ENCODE data around the gene TMEM52. TPM values are rescaled to one million over a fixed set of nuclear protein-coding genes. Genes with fewer than 3 reads are reported as not detected.
A peak's percentile ranks its signal among the peaks of the same experiment; 100 is the strongest.

Gene TMEM52
- total RNA-seq, 5 donors from 2014 or later (not counting 1 experiment from before 2014, with no cell fraction given): 0.28 to 0.93 (median 0.69) TPM; not detected in 2

- ATAC-seq (replicated peaks in 1 of 4) (no peak), DNase-seq (no peak)
- Histone ChIP-seq H3K27ac (ENCODE audit: low read length) (no peak overlapping the region), H3K36me3 (ENCODE audit: control insufficient read depth in 2 of 2, extremely low read depth in 1 of 2, insufficient read depth in 1 of 2, low read length in 1 of 2) (no peaks in the 10 kb centered on the region), H3K4me3 (ENCODE audit: control insufficient read depth in 1 of 2, extremely low read depth in 1 of 2, low read length in 1 of 2) (no peak overlapping the region), H3K27me3 (replicated peaks in 1 of 2; ENCODE audit: control insufficient read depth in 2 of 2, extremely low read depth in 1 of 2, insufficient read depth in 2 of 2, low read length in 1 of 2) (peaks cover 0 to 21% of the 10 kb centered on the region in 2 experiments), H3K4me1 (ENCODE audit: control insufficient read depth in 1 of 2, extremely low read depth in 1 of 2, insufficient read depth in 2 of 2, low read length in 2 of 2) (peaks cover 0 to 6% of the 10 kb centered on the region in 2 experiments), H3K9me3 (no peaks in the 10 kb centered on the region)
- Mint-ChIP-seq H3K4me1 (peaks cover 0 to 5% (median 4%) of the 10 kb centered on the region in 3 donors), H3K27ac (no peak overlapping the region), H3K9me3 (peaks cover 0 to 4% (median 0%) of the 10 kb centered on the region in 3 donors), H3K4me3 (no peak overlapping the region), H3K36me3 (no peaks in the 10 kb centered on the region), H3K27me3 (peaks cover 8 to 13% of the 10 kb centered on the region in 2 donors)
- WGBS (ENCODE audit: insufficient coverage): no CpG with 5 or more reads among the region's 5 CpGs
- CTCF ChIA-PET: no interaction called here
- POLR2A ChIA-PET: no interaction called here
Measured at GRCh38 chr1:1950940-1951339, 31.9 kb upstream of the TMEM52 start.

- Histone ChIP-seq H3K36me3 (ENCODE audit: control insufficient read depth in 2 of 2, extremely low read depth in 1 of 2, insufficient read depth in 1 of 2, low read length in 1 of 2) (no peaks in the 10 kb centered on the region), H3K4me3 (ENCODE audit: control insufficient read depth in 1 of 2, extremely low read depth in 1 of 2, low read length in 1 of 2) (no peak overlapping the region), H3K9me3 (no peaks in the 10 kb centered on the region), H3K27ac (ENCODE audit: low read length) (no peak overlapping the region), H3K4me1 (ENCODE audit: control insufficient read depth in 1 of 2, extremely low read depth in 1 of 2, insufficient read depth in 2 of 2, low read length in 2 of 2) (peaks cover 0 to 6% of the 10 kb centered on the region in 2 experiments), H3K27me3 (replicated peaks in 1 of 2; ENCODE audit: control insufficient read depth in 2 of 2, extremely low read depth in 1 of 2, insufficient read depth in 2 of 2, low read length in 1 of 2) (peaks cover 0 to 27% of the 10 kb centered on the region in 2 experiments)
- H3K4me1 Mint-ChIP-seq: peaks cover 2 to 3% (median 2%) of the 10 kb centered on the region in 3 donors
- no CpG with 5 or more reads among the region's 1 CpG for WGBS (ENCODE audit: insufficient coverage)
- DNase-seq (no peak), ATAC-seq (replicated peaks in 1 of 4) (no peak)
- H3K27ac Mint-ChIP-seq: no peak overlapping the region
- ChIA-PET CTCF (no interaction called here), POLR2A (interaction anchor here in 1 of 2 donors (0.6 kb wide), 1 partner anchor 94 kb away, joined by 3 read pairs; no protein-coding TSS in a partner anchor)
- no peaks in the 10 kb centered on the region for H3K36me3 Mint-ChIP-seq
- peaks cover 0 to 4% (median 0%) of the 10 kb centered on the region in 3 donors for H3K9me3 Mint-ChIP-seq
- peaks cover 8 to 15% of the 10 kb centered on the region in 2 donors for H3K27me3 Mint-ChIP-seq
- H3K4me3 Mint-ChIP-seq: no peak overlapping the region
Measured at GRCh38 chr1:1948783-1949182, 29.7 kb upstream of the TMEM52 start.

GRCh38 chr1:1947493-1947892 is 28.4 kb upstream of the TMEM52 start:
- H3K27ac ChIP-seq (ENCODE audit: low read length): no peak overlapping the region
- peaks cover 2 to 5% (median 4%) of the 10 kb centered on the region in 3 donors for H3K4me1 Mint-ChIP-seq
- H3K9me3 Mint-ChIP-seq: peaks cover 0 to 4% (median 0%) of the 10 kb centered on the region in 3 donors
- WGBS (ENCODE audit: insufficient coverage): 70% methylated on average over 14 of the region's 14 CpGs
- DNase-seq (no peak), ATAC-seq (replicated peaks in 1 of 4) (no peak)
- H3K27ac Mint-ChIP-seq: no peak overlapping the region
- no peak overlapping the region for H3K4me3 ChIP-seq (ENCODE audit: control insufficient read depth in 1 of 2, extremely low read depth in 1 of 2, low read length in 1 of 2)
- ChIA-PET POLR2A (interaction anchor here in 1 of 2 donors (0.6 kb wide), 1 partner anchor 9 kb away, joined by 4 read pairs; no protein-coding TSS in a partner anchor), CTCF (no interaction called here)
- no peak overlapping the region for H3K4me3 Mint-ChIP-seq
- no peaks in the 10 kb centered on the region for H3K9me3 ChIP-seq
- no peaks in the 10 kb centered on the region for H3K36me3 ChIP-seq (ENCODE audit: control insufficient read depth in 2 of 2, extremely low read depth in 1 of 2, insufficient read depth in 1 of 2, low read length in 1 of 2)
- no peaks in the 10 kb centered on the region for H3K36me3 Mint-ChIP-seq
- H3K27me3 Mint-ChIP-seq: peaks cover 8 to 15% of the 10 kb centered on the region in 2 donors
- peaks cover 0 to 37% of the 10 kb centered on the region in 2 experiments for H3K27me3 ChIP-seq (replicated peaks in 1 of 2; ENCODE audit: control insufficient read depth in 2 of 2, extremely low read depth in 1 of 2, insufficient read depth in 2 of 2, low read length in 1 of 2)
- H3K4me1 ChIP-seq (ENCODE audit: control insufficient read depth in 1 of 2, extremely low read depth in 1 of 2, insufficient read depth in 2 of 2, low read length in 2 of 2): peaks cover 0 to 9% of the 10 kb centered on the region in 2 experiments

GRCh38 chr1:1946540-1946939 is 27.5 kb upstream of the TMEM52 start:
- no peaks in the 10 kb centered on the region for H3K36me3 Mint-ChIP-seq
- H3K4me3 Mint-ChIP-seq: no peak overlapping the region
- DNase-seq (no peak), ATAC-seq (replicated peaks in 1 of 4) (no peak)
- H3K27ac ChIP-seq (ENCODE audit: low read length): no peak overlapping the region
- H3K36me3 ChIP-seq (ENCODE audit: control insufficient read depth in 2 of 2, extremely low read depth in 1 of 2, insufficient read depth in 1 of 2, low read length in 1 of 2): no peaks in the 10 kb centered on the region
- peaks cover 8 to 15% of the 10 kb centered on the region in 2 donors for H3K27me3 Mint-ChIP-seq
- POLR2A ChIA-PET: no interaction called here
- peaks cover 0 to 4% (median 0%) of the 10 kb centered on the region in 3 donors for H3K9me3 Mint-ChIP-seq
- CTCF ChIA-PET: no interaction called here
- H3K4me1 ChIP-seq (ENCODE audit: control insufficient read depth in 1 of 2, extremely low read depth in 1 of 2, insufficient read depth in 2 of 2, low read length in 2 of 2): peaks cover 0 to 9% of the 10 kb centered on the region in 2 experiments
- peaks cover 0 to 40% of the 10 kb centered on the region in 2 experiments for H3K27me3 ChIP-seq (replicated peaks in 1 of 2; ENCODE audit: control insufficient read depth in 2 of 2, extremely low read depth in 1 of 2, insufficient read depth in 2 of 2, low read length in 1 of 2)
- no peak overlapping the region for H3K4me3 ChIP-seq (ENCODE audit: control insufficient read depth in 1 of 2, extremely low read depth in 1 of 2, low read length in 1 of 2)
- WGBS (ENCODE audit: insufficient coverage): 89% methylated on average over 10 of the region's 11 CpGs
- H3K27ac Mint-ChIP-seq: no peak overlapping the region
- peaks cover 2 to 5% (median 4%) of the 10 kb centered on the region in 3 donors for H3K4me1 Mint-ChIP-seq
- H3K9me3 ChIP-seq: no peaks in the 10 kb centered on the region

- H3K36me3 Mint-ChIP-seq: no peaks in the 10 kb centered on the region
Measured at GRCh38 chr1:1945782-1946393, 26.8 kb upstream of the TMEM52 start.

GRCh38 chr1:1943834-1944570 is 24.9 kb upstream of the TMEM52 start:
- no peak overlapping the region for H3K27ac Mint-ChIP-seq
- H3K36me3 ChIP-seq (ENCODE audit: control insufficient read depth in 2 of 2, extremely low read depth in 1 of 2, insufficient read depth in 1 of 2, low read length in 1 of 2): no peaks in the 10 kb centered on the region
- peaks cover 0 to 7% of the 10 kb centered on the region in 2 donors for H3K27me3 Mint-ChIP-seq
- DNase-seq (peak in 31 of 35 experiments; percentile 28 to 71 (median 50)), ATAC-seq (replicated peaks in 1 of 4) (peak; percentile 89 to 98 (median 92))
- ChIA-PET CTCF (no interaction called here), POLR2A (interaction anchor here in 1 of 2 donors (0.6 kb wide), 1 partner anchor 9 kb away, joined by 3 read pairs; no protein-coding TSS in a partner anchor)
- H3K4me3 ChIP-seq (ENCODE audit: control insufficient read depth in 1 of 2, extremely low read depth in 1 of 2, low read length in 1 of 2): no peak overlapping the region
- H3K27ac ChIP-seq (ENCODE audit: low read length): no peak overlapping the region
- WGBS (ENCODE audit: insufficient coverage): 21% methylated on average over 35 of the region's 37 CpGs
- no peak overlapping the region for H3K4me3 Mint-ChIP-seq
- H3K4me1 ChIP-seq (ENCODE audit: control insufficient read depth in 1 of 2, extremely low read depth in 1 of 2, insufficient read depth in 2 of 2, low read length in 2 of 2): peaks cover 0 to 9% of the 10 kb centered on the region in 2 experiments
- H3K36me3 Mint-ChIP-seq: no peaks in the 10 kb centered on the region
- H3K9me3 Mint-ChIP-seq: no peaks in the 10 kb centered on the region
- peaks cover 0 to 42% of the 10 kb centered on the region in 2 experiments for H3K27me3 ChIP-seq (replicated peaks in 1 of 2; ENCODE audit: control insufficient read depth in 2 of 2, extremely low read depth in 1 of 2, insufficient read depth in 2 of 2, low read length in 1 of 2)
- peaks cover 2 to 5% (median 4%) of the 10 kb centered on the region in 3 donors for H3K4me1 Mint-ChIP-seq
- H3K9me3 ChIP-seq: no peaks in the 10 kb centered on the region

More at GRCh38 chr1:1945782-1946393, 26.8 kb upstream of the TMEM52 start:
- no peaks in the 10 kb centered on the region for H3K36me3 ChIP-seq (ENCODE audit: control insufficient read depth in 2 of 2, extremely low read depth in 1 of 2, insufficient read depth in 1 of 2, low read length in 1 of 2)
- H3K9me3 ChIP-seq: no peaks in the 10 kb centered on the region
- peaks cover 0 to 44% of the 10 kb centered on the region in 2 experiments for H3K27me3 ChIP-seq (replicated peaks in 1 of 2; ENCODE audit: control insufficient read depth in 2 of 2, extremely low read depth in 1 of 2, insufficient read depth in 2 of 2, low read length in 1 of 2)
- Mint-ChIP-seq H3K27ac (peak overlapping the region in 1 of 2 donors; percentile 53), H3K4me1 (peaks cover 2 to 5% (median 4%) of the 10 kb centered on the region in 3 donors), H3K4me3 (no peak overlapping the region), H3K9me3 (no peaks in the 10 kb centered on the region), H3K27me3 (peaks cover 8 to 13% of the 10 kb centered on the region in 2 donors)
- DNase-seq (no peak), ATAC-seq (replicated peaks in 1 of 4) (no peak)
- H3K4me1 ChIP-seq (ENCODE audit: control insufficient read depth in 1 of 2, extremely low read depth in 1 of 2, insufficient read depth in 2 of 2, low read length in 2 of 2): peaks cover 0 to 9% of the 10 kb centered on the region in 2 experiments
- ChIA-PET CTCF (no interaction called here), POLR2A (no interaction called here)
- H3K4me3 ChIP-seq (ENCODE audit: control insufficient read depth in 1 of 2, extremely low read depth in 1 of 2, low read length in 1 of 2): no peak overlapping the region
- H3K27ac ChIP-seq (ENCODE audit: low read length): no peak overlapping the region
- WGBS (ENCODE audit: insufficient coverage): 88% methylated on average over 25 of the region's 29 CpGs
